HepG2 (cell line): Measurements from ENCODE around the gene MXRA7. TPM values are rescaled to one million over a fixed set of nuclear protein-coding genes. Genes with fewer than 3 reads are reported as not detected.

Source experiments
- ISX ChIP-seq: sonication (generic); formaldehyde crosslinking; conservative IDR thresholded peaks from 2 replicates; pipeline ENCODE4 v1.5.0; 2020; ENCODE audit warnings: missing genetic modification reagents
- KLF9 ChIP-seq: IDR thresholded peaks from 2 replicates; pipeline ENCODE4 v1.6.1; 2016; ENCODE audit warnings: low read depth
- MTA3 ChIP-seq: sonication (generic); formaldehyde crosslinking; IDR thresholded peaks from 2 replicates; pipeline ENCODE4 v1.4.0; 2020; ENCODE audit warnings: missing genetic modification reagents
- NBN ChIP-seq: fragments of 450-650 bp; conservative IDR thresholded peaks from 2 replicates; pipeline ENCODE4 v1.6.1; 2017
- NCOA2 ChIP-seq: sonication (generic); formaldehyde crosslinking; IDR thresholded peaks from 2 replicates; pipeline ENCODE4 v1.8.0; 2022; ENCODE audit warnings: inconsistent platforms
- PAX8 ChIP-seq: sonication (generic); formaldehyde crosslinking; IDR thresholded peaks from 2 replicates; pipeline ENCODE4 v1.8.0; 2022; ENCODE audit warnings: mild to moderate bottlenecking, missing genetic modification reagents, borderline replicate concordance
- RARA ChIP-seq: IDR thresholded peaks from 2 replicates; pipeline ENCODE4 v1.6.1; 2016; ENCODE audit warnings: missing genetic modification reagents, missing compliant biosample characterization
- TAF15 ChIP-seq: fragments of 200-400 bp; formaldehyde crosslinking; IDR thresholded peaks from one replicate; pipeline ENCODE4 v1.6.1; 2018; ENCODE audit warnings: mild to moderate bottlenecking, low read depth, low read length; ENCODE audit not compliant: poor library complexity, severe bottlenecking
- polyA plus RNA-seq, 8 experiments: library from polyadenylated mRNA; depleted of rRNA in 3 of 8; stranded (reverse) in 7 of 8; unstranded in 1 of 8; fragments of >200 nt; fragmentation: Illumina TruSeq in 4 of 8; extraction: Trizol in 4 of 8; gene quantifications; 2 replicates each; pipeline versions ENCODE4 v1.2.1 to v1.2.3, GENCODE V29; 2011 to 2016; ENCODE audit warnings: low read depth in 4 of 8, missing spikeins in 1 of 8, mixed read lengths in 1 of 8; ENCODE audit not compliant: insufficient read depth in 1 of 8
- total RNA-seq, 5 experiments: library from RNA; depleted of rRNA; stranded (reverse); fragments of >200 nt; fragmentation: Illumina TruSeq; extraction: Trizol; gene quantifications; 2 replicates each; pipeline ENCODE4 v1.2.3, GENCODE V29; 2016; ENCODE audit warnings: low read depth in 1 of 5
- TF ChIP-seq, protein P1 (sequence below): sonication (generic); formaldehyde crosslinking; IDR thresholded peaks from 2 replicates; pipeline ENCODE4 v1.4.0; 2020; ENCODE audit warnings: missing genetic modification reagents, mild to moderate bottlenecking, borderline replicate concordance
- TF ChIP-seq, protein P2 (sequence below): sonication (generic); formaldehyde crosslinking; IDR thresholded peaks from 2 replicates; pipeline ENCODE4 v1.8.0; 2022; ENCODE audit warnings: missing genetic modification reagents, mild to moderate bottlenecking, moderate library complexity, borderline replicate concordance
- TF ChIP-seq, protein P3 (sequence below): sonication (generic); formaldehyde crosslinking; IDR thresholded peaks from 2 replicates; pipeline ENCODE4 v1.5.1; 2020; ENCODE audit warnings: missing genetic modification reagents, mild to moderate bottlenecking, borderline replicate concordance

Gene MXRA7
- total and polyA plus RNA-seq, 2 of the 13 experiments (the other 11 are each of a cell fraction or from before 2014, with no cell fraction given) = 44.8 to 112 TPM

DNA sequence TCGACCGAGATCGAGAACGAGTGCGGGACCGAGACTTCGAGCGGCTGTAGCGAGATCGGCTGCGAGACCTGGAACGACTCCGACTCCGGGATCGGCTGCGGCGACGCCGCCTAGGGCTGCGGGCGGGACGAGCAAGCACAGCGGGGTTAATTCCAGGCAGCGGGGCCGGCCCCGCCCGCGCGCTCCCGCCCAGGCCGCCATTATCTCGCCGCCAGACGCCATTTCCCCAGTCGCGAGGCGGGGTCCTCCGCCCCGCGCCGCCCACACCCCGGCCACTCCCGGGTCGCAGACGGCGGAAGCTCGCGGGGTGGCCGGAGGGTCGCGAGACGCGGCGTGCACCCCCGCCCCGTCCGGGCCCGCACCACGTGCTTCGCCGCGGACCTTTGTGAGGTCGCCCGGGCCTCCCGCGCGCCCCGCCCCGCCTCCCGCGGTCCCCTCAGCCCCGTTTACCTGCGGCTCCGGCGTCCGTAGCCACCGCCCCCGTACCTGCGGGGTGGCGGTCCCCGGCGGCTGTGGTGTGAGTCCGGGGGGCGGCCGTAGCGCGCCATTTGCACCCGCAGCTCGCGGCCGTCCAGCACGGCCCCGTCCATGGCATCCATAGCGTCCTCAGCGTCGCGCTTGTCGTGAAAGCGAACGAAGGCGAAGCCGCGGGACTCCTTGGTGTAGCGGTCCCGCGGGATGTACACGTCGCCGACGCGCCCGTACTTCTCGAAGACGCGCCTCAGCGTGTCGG is 25.8 kb upstream of the MXRA7 start (continued):
- TF ChIP-seq NBN (no peak), PAX8 (no peak), KLF9 (CRISPR knock-in tag) (no peak), MTA3 (CRISPR knock-in tag) (no peak), RARA (CRISPR knock-in tag) (no peak), ISX (CRISPR knock-in tag) (peak; percentile 78), TAF15 (no peak), NCOA2 (CRISPR knock-in tag) (no peak; the same call in 1 of the 2 replicates)
- TF ChIP-seq, protein P1, sequence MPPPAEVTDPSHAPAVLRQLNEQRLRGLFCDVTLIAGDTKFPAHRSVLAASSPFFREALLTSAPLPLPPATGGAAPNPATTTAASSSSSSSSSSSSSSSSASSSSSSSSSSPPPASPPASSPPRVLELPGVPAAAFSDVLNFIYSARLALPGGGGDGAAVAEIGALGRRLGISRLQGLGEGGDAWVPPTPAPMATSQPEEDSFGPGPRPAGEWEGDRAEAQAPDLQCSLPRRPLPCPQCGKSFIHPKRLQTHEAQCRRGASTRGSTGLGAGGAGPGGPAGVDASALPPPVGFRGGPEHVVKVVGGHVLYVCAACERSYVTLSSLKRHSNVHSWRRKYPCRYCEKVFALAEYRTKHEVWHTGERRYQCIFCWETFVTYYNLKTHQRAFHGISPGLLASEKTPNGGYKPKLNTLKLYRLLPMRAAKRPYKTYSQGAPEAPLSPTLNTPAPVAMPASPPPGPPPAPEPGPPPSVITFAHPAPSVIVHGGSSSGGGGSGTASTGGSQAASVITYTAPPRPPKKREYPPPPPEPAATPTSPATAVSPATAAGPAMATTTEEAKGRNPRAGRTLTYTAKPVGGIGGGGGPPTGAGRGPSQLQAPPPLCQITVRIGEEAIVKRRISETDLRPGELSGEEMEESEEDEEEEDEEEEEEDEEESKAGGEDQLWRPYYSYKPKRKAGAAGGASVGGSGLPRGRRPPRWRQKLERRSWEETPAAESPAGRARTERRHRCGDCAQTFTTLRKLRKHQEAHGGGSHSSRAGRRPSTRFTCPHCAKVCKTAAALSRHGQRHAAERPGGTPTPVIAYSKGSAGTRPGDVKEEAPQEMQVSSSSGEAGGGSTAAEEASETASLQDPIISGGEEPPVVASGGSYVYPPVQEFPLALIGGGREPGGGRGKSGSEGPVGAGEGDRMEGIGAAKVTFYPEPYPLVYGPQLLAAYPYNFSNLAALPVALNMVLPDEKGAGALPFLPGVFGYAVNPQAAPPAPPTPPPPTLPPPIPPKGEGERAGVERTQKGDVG = no peak
- TF ChIP-seq, protein P2, sequence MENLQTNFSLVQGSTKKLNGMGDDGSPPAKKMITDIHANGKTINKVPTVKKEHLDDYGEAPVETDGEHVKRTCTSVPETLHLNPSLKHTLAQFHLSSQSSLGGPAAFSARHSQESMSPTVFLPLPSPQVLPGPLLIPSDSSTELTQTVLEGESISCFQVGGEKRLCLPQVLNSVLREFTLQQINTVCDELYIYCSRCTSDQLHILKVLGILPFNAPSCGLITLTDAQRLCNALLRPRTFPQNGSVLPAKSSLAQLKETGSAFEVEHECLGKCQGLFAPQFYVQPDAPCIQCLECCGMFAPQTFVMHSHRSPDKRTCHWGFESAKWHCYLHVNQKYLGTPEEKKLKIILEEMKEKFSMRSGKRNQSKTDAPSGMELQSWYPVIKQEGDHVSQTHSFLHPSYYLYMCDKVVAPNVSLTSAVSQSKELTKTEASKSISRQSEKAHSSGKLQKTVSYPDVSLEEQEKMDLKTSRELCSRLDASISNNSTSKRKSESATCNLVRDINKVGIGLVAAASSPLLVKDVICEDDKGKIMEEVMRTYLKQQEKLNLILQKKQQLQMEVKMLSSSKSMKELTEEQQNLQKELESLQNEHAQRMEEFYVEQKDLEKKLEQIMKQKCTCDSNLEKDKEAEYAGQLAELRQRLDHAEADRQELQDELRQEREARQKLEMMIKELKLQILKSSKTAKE (CRISPR knock-in tag) = no peak
- TF ChIP-seq, protein P3, sequence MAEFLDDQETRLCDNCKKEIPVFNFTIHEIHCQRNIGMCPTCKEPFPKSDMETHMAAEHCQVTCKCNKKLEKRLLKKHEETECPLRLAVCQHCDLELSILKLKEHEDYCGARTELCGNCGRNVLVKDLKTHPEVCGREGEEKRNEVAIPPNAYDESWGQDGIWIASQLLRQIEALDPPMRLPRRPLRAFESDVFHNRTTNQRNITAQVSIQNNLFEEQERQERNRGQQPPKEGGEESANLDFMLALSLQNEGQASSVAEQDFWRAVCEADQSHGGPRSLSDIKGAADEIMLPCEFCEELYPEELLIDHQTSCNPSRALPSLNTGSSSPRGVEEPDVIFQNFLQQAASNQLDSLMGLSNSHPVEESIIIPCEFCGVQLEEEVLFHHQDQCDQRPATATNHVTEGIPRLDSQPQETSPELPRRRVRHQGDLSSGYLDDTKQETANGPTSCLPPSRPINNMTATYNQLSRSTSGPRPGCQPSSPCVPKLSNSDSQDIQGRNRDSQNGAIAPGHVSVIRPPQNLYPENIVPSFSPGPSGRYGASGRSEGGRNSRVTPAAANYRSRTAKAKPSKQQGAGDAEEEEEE (CRISPR knock-in tag) = no peak
